ENCODE results near the gene THRB.

The THRB gene

DNA sequence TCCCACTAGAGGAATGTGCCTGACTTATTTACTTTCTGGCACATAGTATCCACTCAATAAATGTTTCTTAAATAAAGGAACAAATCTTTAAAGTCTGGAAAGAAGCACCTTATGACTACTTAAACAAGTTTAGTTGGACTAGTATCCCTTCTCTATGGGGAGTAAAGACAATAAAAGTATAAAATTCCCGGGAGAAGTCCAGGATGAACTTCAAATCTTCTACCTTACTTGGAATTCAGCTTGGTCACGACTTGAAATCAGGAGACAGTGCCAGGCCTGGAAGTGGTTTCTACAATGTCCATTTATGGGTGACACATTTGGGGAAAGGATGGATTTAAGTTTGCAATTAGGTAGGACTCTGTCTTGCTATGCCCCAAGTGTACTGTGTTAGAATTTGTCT, 353.1 kb downstream of the THRB start:
- DNase-seq (ENCODE audit: low read depth): no peak

DNA sequence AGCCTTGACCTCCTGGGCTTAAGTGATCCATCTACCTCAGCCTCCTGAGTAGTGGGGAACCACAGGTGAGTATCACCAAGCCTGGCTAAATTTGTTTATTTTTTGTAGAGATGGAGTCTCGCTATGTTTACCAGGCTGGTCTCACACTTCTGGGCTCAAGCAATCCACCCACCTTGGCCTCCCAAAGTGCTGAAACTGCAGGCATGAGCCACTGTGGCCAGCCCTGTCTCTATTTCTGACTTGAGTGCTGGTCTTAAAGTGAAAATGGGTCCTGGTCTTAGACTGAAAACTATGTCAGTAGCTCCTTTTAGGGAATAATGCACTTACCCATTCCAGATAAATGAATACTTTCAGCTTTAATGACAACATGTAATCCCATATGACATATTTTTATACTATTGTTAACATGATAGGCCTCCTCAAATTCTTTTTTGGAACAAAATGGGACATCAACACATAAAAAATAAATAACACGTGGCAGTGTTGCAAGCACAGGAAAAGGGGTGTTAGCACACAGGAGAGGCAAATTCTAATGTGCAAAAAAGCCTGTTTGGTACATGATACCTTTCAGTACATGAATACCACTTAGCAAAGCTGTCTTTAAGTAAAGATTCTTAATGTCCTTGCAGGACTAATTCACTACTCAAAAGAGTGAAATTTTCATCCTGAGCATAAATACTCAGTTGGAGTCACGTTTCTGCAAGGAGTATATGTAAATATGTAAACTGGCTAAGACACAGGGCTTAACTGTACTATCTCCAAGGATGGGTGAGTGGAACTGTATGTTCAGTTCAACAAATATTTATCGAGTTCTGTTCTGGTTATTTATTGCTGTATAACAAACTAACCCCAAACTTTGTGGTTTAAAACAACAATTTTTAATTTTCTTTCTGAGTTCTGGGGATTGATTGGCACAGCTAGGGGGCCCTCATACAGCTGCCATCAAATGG, 354.9 kb downstream of the THRB start:
- no peak for DNase-seq (ENCODE audit: low read depth)

DNA sequence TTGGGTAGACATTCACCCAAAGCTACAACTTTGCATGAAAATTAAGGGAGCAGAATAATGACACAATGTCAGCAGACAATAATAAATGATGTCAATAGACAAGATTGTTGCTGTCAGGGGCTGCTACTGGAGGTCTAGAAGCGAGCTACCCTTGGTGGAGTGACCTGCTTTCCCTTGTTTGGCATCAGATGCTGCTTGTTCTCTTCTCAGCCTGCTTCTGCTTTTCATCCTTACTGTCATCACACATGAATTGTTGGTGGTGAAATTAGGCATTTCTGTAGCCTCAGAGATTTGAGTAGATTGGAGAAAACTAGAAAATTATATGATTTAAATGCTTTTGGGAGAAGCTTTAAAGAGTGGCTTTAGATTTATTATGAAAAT, 355.8 kb downstream of the THRB start:
- DNase-seq (ENCODE audit: low read depth): no peak

DNA sequence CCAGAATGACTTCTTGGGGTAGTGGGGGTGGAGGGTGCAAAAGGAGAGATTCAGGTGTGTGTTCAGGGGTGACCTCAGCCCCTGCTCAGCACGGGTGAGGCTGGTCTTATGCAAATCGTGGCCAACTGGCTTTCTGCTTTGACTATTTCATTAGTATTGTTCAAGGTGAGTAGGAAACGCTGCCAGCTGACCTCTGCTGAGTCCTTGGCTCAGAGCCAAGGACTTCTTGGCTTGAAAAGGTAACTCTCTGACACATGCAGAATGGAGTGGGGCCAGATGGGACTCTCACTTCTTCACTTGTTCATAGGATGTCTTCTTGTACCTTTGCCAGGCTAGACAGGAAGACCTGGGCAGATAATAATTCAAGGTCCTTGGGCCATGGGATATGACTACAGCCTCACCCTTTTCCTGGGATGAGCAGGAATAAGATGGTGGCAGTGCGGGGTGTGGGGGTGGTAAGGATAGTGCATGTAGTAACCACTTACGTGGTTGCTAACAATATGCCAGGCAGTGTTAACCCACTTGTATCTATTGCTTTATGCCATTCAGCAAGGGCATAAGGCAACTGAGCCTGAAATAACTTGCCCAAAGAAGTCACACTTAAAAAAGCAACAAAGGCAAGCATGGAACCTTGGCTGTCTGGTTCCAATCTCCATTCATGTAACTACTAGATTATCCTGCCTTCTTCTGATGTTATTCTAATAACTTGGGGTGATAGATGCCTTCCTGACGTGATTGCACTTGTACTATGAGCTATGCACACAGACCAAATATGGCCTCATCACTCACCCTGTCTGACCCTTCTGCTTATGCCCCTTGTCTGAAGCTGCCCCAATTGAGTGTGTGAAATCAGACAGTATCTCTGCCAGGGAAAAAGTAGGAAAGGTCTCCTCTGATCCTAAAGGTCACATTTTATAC, 356.4 kb downstream of the THRB start:
- DNase-seq (ENCODE audit: low read depth): no peak

DNA sequence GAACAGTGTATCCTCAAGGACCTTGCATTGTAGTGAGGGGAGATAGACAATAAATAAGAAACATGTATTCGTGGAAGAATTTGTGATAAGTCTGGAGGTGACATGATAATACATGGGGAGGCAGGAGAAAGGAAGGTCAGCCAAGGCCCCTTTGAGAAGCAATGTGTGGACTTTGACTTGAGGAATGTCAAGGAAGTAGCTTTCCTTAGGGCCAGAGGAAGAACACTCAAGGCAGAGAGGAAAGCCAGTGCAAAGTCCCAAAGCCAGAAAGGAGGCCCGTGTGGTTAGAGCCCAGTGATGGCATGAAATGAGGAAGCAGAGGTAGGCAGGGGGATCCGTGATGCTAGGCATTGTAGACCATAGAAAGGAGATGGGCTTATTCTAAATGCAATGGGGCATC, 357.3 kb downstream of the THRB start:
- no peak for DNase-seq (ENCODE audit: low read depth)

DNA sequence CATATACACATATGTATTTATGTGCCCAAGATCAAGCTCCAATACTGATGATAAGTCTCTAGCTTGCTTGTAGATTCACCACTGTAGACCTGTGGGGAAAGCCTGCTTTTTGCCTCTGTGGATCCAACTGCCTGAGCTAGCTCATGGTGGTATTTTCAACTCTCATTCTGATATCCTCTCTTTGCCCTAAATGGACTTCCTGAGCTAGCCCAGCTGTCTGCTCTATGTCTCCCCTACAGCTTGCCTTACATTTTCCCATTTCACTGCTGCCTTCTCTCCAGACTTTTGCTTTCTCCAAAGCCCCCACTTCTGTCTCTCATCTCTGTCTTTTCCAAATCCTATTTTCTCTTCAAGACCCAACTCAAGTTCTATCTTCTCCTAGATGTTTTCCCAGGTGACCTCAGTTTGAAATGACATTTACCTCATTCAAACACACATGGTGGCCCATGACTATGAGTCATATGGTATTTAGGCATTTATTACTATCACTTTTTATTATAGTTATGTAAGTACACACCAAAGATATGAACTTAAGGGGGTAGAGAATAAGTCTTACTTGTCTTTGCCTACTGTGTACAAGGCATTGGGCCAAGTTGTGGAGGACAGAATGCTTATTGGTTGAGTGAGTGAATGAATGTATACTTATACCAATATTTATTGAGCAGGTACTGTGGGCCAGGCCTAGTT, 357.9 kb downstream of the THRB start:
- no peak for DNase-seq (ENCODE audit: low read depth)

DNA sequence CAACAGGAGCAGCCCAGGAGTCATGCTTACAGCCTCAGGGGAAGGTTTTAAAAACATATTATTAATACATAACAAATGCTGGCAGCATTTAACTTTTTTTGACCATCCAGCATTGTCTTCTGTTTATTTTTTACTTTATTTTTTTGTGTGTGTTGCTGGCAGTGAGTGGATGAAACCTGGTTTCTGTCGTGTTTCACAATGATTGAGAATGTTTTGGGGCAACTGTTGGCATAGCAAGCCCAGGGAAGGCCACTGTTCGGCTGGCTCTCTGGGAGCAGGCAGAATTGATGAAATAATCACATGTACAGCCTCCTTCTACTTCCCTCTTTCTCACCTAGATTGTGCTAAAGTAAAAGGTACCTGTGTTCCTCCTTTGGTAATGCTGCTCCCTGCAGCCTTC, 359.4 kb downstream of the THRB start:
- no peak for DNase-seq (ENCODE audit: low read depth)

DNA sequence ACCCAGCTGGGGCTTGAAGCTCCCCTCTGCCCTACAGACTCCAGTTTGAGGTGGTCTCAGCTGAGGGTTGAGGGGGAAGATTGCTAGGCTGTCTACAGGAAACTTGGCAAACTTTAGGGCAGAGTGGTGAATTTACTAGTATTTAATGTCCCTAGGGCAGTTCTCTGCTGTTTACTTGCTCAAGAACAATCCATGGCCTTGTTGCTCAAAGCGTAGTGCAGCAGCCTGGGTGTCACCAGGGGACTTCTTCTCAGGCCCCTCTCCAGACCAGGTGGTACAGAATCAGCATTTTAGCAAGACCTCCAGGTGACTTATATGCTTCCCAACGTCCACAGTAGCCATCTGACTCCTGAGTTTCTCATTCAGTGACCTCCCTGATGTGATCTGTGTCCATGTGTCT, 360.7 kb downstream of the THRB start:
- no peak for DNase-seq (ENCODE audit: low read depth)

DNA sequence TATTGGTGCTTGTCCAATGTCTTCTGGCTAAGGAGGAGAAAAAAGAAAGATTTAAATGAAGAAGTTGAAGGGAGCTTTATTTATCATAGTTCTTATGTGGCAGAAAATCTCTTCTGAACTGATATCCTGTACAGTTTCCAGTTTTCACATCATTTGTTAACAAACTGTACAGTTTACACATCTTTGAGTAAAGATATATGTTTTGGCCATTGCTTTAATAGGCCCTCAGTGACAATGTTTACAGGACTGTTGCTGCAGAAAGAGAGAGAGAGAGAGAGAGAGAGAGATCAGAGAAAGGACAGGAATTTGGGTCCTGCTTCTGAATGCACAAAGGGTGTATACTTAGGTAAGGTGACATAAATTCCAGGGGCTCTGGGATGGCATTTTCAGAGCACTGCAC, 361.2 kb downstream of the THRB start:
- no peak for DNase-seq (ENCODE audit: low read depth)

DNA sequence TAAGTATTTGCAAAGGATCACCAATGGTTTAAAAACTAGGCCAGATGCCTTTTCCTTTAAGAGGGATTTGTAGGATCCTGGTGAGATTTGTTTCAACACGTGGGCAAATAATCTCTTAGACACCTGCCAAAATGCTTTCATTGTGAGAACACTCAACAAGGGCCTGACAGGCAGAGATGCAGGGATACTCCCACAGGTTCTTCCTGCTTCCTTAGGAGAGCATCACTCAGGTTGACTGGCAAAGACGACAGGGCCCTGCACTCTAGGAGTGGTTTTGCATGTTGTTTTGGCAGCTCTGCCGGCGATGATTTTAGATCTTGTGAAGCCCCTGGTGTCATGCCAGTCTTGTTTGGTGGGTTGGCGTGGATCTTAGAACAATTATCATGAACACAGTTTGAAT, 365.1 kb downstream of the THRB start:
- DNase-seq (ENCODE audit: low read depth): no peak

DNA sequence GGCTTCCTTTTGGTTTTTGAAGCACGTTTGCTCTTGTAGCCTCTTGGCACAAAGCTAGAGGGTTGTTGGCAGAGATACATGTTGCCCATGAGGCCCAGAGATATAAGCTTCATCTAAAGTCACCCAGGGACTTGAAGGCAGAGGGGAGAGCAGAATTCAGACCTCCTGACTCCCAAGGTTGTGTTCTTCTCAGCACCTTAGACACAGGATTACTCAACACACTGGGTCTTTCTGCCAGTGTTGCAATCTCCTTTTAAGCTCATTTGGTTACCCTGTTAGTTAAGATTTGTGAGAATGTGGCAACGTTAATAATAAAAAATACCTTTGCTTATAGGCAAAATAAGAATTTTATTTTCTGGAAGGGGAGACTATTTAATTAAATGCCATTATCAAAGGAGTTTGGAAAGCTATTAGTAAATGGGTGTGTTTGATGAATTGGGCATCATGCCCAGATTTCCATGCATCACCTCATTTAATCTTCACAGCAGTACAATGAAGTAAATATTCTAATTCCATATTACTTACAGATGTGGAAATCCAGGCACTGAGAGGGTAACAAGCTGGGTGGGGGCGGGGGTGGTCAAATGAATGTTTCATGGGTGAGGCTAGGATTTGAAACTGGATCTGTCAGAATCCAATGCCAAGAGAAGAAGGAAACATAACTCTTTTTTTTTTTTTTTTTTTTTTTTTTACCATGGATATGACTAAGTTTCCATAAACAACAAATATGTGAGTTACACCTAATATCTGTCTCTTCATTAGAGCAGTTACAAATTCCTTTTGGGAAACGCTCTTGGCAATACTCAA, 366.2 kb downstream of the THRB start:
- DNase-seq (ENCODE audit: low read depth): peak; percentile 53

DNA sequence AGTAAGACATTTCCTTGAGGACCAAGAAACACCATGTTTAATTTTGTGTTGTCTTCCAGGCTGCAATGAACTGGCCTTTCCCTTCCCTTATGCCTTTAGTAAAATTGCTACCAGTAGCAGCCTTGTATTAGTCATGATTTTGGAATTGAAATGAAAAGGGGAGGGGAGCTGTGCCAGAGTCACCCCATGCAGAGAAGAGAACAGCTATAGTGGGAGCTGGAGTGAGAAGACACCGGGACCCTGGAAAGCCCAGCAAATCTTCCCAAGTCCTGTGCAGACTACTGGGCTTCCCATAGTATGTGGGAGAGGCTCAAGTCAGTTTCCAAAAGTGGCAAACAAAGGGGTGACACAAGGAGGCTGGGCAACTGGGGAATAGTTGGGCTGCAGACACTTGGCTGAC, 371.1 kb downstream of the THRB start:
- DNase-seq (ENCODE audit: low read depth): peak; percentile 8

DNA sequence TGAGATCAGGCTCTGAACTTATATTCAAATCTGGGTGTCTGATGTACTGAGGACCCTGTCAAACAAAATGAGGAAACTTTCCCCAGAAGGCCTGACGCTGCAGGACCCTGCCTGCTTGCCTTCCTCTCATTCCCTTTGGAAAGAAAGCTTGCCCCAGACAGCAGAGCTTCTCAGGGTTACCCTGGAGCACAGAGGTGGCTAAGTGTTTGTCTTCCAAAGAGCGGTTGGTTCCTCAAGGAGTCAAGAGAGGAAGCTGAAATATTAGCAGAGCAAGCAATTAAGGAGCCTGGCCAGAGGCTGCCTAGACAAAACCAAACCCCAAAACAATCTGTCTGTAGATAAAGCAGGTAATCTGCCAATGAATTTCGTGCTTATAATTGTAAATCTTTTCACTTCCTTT, 374.2 kb downstream of the THRB start:
- DNase-seq (ENCODE audit: low read depth): no peak

DNA sequence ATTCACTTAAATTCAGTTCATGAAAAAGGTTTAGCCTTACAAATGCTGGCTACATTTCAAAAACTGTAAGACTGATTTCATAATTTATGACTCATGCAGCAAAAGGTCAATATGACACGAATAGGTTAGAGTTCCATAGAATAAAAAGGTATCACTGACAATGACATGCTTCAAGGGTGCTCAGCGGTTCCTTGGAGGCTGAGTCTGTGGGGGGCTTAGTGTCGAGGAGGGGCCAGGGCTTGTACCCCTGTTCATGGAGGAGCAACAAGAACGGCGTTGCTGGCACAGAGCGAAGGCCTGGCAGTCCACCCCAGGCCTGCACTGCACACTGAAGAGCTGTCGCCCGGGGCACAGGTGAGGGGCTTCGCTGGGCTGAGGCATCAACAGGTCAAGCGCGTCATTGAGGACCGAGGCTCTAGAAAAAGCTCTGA, 375.3 kb downstream of the THRB start:
- peak; percentile 56 for DNase-seq (ENCODE audit: low read depth)

DNA sequence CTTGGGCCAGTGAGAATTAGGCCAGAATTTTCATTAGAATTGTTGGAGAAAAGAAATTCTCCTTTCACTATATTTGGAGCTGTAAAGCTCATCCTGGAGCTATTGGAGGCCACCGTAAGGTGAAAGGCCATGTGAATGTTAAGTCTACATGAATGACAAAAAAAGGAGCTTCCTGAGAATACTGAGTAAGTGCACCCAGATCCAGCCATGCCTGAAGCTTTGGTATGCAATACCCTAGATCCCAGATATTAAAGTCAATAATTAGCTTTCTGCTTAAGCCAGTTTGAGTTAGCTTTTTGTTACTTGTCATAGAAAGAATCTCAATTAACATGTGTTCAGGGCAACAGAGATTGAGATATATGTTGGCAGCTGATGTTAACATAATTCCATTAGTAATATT, 377.1 kb downstream of the THRB start:
- no peak for DNase-seq (ENCODE audit: low read depth)

DNA sequence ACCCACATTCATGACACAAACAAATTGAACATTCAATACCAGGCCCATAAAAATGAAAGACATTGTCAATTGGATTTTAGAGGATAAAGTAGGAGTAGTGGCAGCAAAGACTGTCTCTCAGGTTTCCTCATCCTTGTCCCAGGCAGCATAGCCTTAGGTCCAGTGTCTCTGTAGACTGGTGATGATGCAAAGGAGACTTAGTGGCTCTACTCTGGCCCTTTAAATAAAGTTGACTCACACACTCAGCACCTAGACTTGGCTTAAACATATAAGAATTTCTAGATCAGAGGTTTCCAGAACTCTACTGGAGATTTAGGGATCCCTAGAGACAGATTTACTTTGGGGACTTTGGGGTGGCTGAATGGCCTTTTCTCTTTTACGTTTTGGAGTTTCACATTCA, 382.9 kb downstream of the THRB start:
- DNase-seq (ENCODE audit: low read depth): no peak

DNA sequence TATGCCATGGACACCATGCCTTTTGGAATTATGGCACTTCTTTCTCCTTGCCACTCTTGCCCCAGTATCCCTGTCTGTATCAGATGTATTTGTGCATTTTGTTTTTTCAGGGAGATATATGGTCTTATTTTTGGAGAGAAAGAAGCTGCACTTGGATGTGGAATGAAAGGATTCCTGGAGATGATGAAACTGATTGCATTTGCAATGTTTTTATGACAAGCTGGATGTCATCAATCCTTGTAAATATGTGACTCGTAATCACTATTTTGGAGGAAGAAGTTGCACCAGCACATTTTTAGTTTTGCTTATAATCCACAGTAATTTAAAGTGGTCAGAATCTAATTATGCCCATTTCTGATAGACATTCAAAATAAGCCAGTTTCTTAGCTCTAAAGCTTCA, 384.6 kb downstream of the THRB start:
- DNase-seq (ENCODE audit: low read depth): peak; percentile 8

DNA sequence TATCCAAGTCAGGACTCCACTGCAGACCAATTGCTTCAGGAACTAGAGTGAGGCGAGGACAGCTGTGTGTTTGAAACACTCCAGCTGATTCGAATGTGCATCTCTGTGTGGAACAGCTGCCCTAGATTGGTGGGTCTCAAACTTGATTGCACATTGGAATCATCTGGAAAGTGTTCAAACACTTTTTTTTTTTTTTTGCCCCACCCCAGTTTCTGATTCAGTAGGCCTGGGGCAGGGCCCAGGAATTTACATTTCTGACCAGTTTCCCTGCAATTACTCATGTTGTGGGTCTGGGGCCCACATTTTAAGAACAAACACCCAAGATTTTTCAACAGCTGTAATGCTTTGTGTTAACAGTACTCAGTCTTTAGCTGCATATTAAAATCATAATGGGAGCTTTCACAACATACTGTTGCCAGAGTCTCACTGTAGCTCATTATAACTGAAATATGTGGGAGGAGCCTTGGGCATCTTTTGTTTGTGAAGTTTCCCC, 392.9 kb downstream of the THRB start:
- no peak for DNase-seq (ENCODE audit: low read depth)

DNA sequence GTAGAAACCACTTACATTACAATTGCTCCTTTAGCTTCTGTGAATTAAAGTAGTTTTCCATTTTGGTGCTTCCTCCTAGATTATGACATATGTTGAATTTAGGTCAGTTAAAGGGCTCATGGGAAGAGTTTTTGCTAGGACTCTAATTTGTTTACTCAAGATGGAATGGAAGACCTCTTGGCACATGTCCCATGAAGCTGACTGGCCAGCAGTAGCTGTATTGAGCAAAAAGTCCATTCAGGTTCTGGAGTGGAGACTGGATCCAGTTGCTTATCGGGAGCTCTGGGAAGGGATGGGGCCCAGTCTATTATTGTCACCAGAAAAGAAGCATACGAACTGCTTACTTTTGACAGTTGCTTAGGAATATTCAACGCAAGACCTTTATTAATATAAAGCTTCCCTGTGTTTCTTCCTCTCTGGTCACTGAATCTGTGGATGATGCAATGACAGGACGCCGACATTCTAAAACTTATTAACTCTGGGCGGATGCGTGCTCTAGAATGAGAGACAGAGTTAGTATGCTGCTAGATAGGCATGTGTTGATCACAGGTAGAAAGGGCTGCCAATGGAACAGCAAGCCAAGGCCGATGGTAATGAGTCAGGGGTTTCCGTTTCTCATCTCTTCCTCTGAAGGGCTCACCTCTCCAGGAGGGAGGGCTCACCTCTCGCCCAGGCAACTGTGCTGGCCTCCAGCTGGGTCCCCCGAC, 393.8 kb downstream of the THRB start:
- no peak for DNase-seq (ENCODE audit: low read depth)

DNA sequence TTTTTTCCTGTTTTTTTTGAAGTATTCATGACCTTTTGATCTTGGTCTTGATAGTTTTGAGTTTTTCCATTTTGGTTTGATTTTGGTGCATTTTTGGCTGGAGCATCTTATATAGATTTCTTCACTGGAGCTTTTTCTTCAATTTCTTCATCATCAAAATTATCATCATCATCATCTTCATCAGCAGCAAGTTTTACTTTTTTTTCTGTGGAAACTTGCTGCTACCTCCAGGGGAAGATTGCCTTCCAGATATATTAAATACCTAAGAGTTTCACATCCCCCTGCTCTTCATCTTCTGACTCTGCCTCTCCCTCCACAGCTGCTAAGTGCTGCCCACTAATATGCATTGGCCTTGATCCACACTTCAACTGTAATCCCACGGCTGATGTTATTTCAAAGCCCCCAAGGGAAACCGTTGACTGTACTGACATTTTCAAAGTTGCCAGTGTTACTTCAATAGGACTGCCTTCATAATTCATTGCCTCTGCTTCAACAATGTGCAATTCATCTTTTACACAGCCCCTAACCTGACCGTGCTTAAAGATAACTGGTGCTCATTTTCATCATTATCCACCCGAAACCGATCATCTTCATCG, 397.9 kb downstream of the THRB start:
- no peak for DNase-seq (ENCODE audit: low read depth)

Measured in HS-5 (cell line).